SU-DHL-6 (cell line): ENCODE data around the gene WARS2.

Experiments used
- H2AFZ ChIP-seq: fragments of 200-600 bp; sonication (generic); 2 replicates; pipeline ENCODE4 v1.6.1; 2014; ENCODE audit warnings: low read depth, mild to moderate bottlenecking, moderate library complexity, mixed read lengths, antibody characterized with exemption, low read length; ENCODE audit not compliant: severe bottlenecking
- H3F3A ChIP-seq: fragments of 200-600 bp; shearing (Covaris generic); 2 replicates; pipeline ENCODE4 v1.6.0; 2016; ENCODE audit warnings: antibody characterized with exemption, mild to moderate bottlenecking; ENCODE audit not compliant: insufficient read depth
- H3K27ac ChIP-seq: fragments of 200-600 bp; sonication (generic); 2 replicates; pipeline ENCODE4 v1.5.1; 2016; ENCODE audit warnings: low read depth, mild to moderate bottlenecking, low read length, moderate library complexity, mixed read lengths
- H3K27me3 ChIP-seq: fragments of 200-600 bp; sonication (generic), shearing (Covaris generic); 2 replicates; pipeline ENCODE4 v1.6.0; 2014; ENCODE audit warnings: mild to moderate bottlenecking, low read length
- H3K36me3 ChIP-seq: fragments of 200-600 bp; sonication (generic); 2 replicates; pipeline ENCODE4 v1.6.1; 2014; ENCODE audit warnings: mild to moderate bottlenecking, low read length, mixed read lengths
- H3K4me2 ChIP-seq: fragments of 300-600, 200-600 bp; shearing (Covaris generic), sonication (generic); 2 replicates; pipeline ENCODE4 v1.6.0; 2014; ENCODE audit warnings: low read length, low read depth, mild to moderate bottlenecking; ENCODE audit not compliant: poor library complexity, severe bottlenecking
- H3K4me3 ChIP-seq: fragments of 200-600 bp; sonication (generic); 2 replicates; pipeline ENCODE4 v1.5.1; 2014; ENCODE audit warnings: antibody characterized with exemption, low read length, mild to moderate bottlenecking, mixed read lengths; ENCODE audit not compliant: insufficient read depth, poor library complexity, severe bottlenecking
- H3K79me2 ChIP-seq: fragments of 200-600 bp; sonication (generic); 2 replicates; pipeline ENCODE4 v1.6.1; 2014; ENCODE audit warnings: mild to moderate bottlenecking, low read length, moderate library complexity; ENCODE audit not compliant: insufficient read depth
- H3K9ac ChIP-seq: fragments of 200-600 bp; sonication (generic); 2 replicates; pipeline ENCODE4 v1.7.0; 2014; ENCODE audit warnings: mild to moderate bottlenecking, low read length
- H3K9me2 ChIP-seq: fragments of 200-600 bp; sonication (generic); replicated peaks from 2 replicates; pipeline ENCODE4 v1.6.1; 2014; ENCODE audit warnings: low read length; ENCODE audit not compliant: insufficient read depth
- H3K9me3 ChIP-seq: fragments of 200-600 bp; sonication (generic); 2 replicates; pipeline ENCODE4 v1.6.1; 2014; ENCODE audit warnings: low read length, mixed read lengths; ENCODE audit not compliant: insufficient read depth
- H4K20me1 ChIP-seq: fragments of 200-600 bp; sonication (generic); 2 replicates; pipeline ENCODE4 v1.6.1; 2014; ENCODE audit warnings: low read depth, mild to moderate bottlenecking, antibody characterized with exemption, low read length, moderate library complexity, mixed read lengths
- EZH2phosphoT487 ChIP-seq: fragments of 200-600 bp; sonication (generic), shearing (Covaris generic); conservative IDR thresholded peaks from 2 replicates; pipeline ENCODE4 v1.6.1; 2018; ENCODE audit warnings: mild to moderate bottlenecking, antibody characterized with exemption, low read length, moderate library complexity, mixed read lengths
- TF ChIP-seq, protein P1 (sequence below): fragments of 200-600 bp; sonication (generic); IDR thresholded peaks from one replicate; pipeline ENCODE4 v1.5.1; 2017; ENCODE audit warnings: antibody characterized with exemption, mild to moderate bottlenecking, low read length, moderate library complexity; ENCODE audit not compliant: insufficient read depth, poor library complexity, severe bottlenecking

The WARS2 gene

DNA sequence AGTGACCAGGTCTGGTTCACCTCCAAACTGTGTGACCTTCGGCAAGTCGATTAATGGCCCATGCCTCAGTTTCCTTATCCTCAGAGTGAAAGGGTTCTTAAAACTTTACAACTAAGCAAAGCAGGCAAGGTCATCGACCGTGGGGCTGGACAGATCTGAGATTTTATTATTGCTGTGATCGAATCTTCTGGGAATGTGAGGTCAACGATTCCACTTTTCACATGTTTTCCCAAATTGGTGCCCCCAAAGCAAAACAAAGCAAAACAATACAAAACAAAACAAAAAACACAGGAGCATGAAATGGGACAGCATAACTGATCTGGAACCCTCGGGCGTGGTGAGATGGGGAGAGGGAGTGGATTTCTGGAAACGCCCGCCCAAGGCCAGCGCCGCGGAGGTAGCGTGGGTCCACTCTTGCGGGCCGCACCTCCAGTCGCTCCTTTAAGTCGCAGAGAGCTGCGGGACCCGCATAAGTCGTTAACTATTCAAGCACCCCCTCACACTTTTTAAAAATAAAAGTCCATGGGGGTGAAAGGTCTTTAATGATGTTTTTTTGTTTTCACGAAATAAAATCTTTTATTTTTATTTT, 148.1 kb downstream of the WARS2 start:
- Histone ChIP-seq H2AFZ (no peak overlapping the region), H3K79me2 (no peaks in the 10 kb centered on the region), H3K9ac (no peak overlapping the region), H3K9me2 (no peaks in the 10 kb centered on the region), H3K27ac (no peak overlapping the region), H3F3A (no peaks in the 10 kb centered on the region), H4K20me1 (no peaks in the 10 kb centered on the region), H3K36me3 (no peaks in the 10 kb centered on the region), H3K27me3 (no peaks in the 10 kb centered on the region), H3K4me2 (no peak overlapping the region), H3K9me3 (no peaks in the 10 kb centered on the region), H3K4me3 (no peak overlapping the region)
- TF ChIP-seq EZH2phosphoT487 = no peak
- TF ChIP-seq, protein P1, sequence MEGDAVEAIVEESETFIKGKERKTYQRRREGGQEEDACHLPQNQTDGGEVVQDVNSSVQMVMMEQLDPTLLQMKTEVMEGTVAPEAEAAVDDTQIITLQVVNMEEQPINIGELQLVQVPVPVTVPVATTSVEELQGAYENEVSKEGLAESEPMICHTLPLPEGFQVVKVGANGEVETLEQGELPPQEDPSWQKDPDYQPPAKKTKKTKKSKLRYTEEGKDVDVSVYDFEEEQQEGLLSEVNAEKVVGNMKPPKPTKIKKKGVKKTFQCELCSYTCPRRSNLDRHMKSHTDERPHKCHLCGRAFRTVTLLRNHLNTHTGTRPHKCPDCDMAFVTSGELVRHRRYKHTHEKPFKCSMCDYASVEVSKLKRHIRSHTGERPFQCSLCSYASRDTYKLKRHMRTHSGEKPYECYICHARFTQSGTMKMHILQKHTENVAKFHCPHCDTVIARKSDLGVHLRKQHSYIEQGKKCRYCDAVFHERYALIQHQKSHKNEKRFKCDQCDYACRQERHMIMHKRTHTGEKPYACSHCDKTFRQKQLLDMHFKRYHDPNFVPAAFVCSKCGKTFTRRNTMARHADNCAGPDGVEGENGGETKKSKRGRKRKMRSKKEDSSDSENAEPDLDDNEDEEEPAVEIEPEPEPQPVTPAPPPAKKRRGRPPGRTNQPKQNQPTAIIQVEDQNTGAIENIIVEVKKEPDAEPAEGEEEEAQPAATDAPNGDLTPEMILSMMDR = no peak

DNA sequence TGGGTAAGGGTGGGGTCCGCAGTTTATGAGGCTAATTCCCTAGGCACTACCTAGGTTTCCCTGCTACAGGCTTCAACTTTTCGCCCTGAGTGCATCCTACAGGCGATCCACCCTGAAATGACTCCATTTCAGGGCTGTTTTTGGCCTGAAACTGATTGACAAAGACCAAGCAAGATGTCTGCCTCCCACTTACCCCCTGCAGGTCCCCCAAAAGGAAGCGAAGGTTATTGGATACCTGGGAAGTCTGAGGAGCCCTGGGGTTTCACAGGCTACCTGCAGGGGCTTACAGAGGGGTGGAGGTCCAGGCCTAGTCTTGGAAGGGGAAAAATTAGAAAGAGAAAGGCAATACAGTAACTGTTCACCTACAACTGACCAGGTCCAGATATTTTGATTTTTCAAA, 149.0 kb downstream of the WARS2 start:
- Histone ChIP-seq H3K9me3 (no peaks in the 10 kb centered on the region), H3K9ac (no peak overlapping the region), H3K36me3 (no peaks in the 10 kb centered on the region), H3F3A (no peaks in the 10 kb centered on the region), H3K27ac (no peak overlapping the region), H3K4me3 (no peak overlapping the region), H4K20me1 (no peaks in the 10 kb centered on the region), H3K27me3 (no peaks in the 10 kb centered on the region), H2AFZ (no peak overlapping the region), H3K4me2 (no peak overlapping the region), H3K9me2 (no peaks in the 10 kb centered on the region), H3K79me2 (no peaks in the 10 kb centered on the region)
- TF ChIP-seq EZH2phosphoT487 = no peak
- TF ChIP-seq, protein P1 = no peak

DNA sequence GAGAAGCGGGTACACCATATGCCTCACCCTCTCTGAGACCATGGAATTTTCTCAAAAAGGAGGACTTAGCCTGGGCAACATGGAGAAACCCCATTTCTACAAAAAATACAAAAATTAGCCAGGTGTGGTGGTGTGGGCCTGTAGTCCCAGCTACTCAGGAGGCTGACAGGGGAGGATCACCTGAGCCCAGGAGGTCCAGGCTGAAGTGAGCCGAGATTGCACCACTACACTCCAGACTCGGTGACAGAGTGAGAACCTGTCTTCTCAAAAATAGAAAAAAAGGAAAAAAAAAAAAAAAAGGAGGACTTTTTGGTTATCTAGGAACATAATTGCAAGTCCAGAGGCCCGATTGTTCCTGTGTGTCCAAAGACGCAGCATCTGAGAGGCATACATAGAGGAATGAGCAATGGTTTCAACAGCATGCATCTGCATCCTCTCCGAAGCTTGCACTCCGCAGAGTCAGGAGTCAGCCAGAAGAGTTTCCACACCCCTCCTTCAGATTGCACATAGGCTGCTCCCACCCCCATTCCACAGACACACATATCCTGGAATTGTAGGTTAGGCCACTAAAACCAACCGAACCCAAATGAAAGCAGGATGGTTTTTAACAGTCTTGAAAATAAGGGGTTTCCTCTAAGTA, 149.8 kb downstream of the WARS2 start:
- Histone ChIP-seq H3K4me3 (no peak overlapping the region), H3K27me3 (no peaks in the 10 kb centered on the region), H3K27ac (no peak overlapping the region), H3F3A (no peaks in the 10 kb centered on the region), H3K9me2 (no peaks in the 10 kb centered on the region), H3K79me2 (no peaks in the 10 kb centered on the region), H3K9ac (no peak overlapping the region), H2AFZ (no peak overlapping the region), H3K36me3 (no peaks in the 10 kb centered on the region), H4K20me1 (no peaks in the 10 kb centered on the region), H3K9me3 (no peaks in the 10 kb centered on the region), H3K4me2 (no peak overlapping the region)
- TF ChIP-seq, protein P1 = no peak
- no peak for TF ChIP-seq EZH2phosphoT487
